ENCODE results near the gene PRR14. TPM values are rescaled to one million over a fixed set of nuclear protein-coding genes. Genes with fewer than 3 reads are reported as not detected.

Gene PRR14
- total RNA-seq, 1 donor from 2014 or later, result 27.3 TPM

DNA sequence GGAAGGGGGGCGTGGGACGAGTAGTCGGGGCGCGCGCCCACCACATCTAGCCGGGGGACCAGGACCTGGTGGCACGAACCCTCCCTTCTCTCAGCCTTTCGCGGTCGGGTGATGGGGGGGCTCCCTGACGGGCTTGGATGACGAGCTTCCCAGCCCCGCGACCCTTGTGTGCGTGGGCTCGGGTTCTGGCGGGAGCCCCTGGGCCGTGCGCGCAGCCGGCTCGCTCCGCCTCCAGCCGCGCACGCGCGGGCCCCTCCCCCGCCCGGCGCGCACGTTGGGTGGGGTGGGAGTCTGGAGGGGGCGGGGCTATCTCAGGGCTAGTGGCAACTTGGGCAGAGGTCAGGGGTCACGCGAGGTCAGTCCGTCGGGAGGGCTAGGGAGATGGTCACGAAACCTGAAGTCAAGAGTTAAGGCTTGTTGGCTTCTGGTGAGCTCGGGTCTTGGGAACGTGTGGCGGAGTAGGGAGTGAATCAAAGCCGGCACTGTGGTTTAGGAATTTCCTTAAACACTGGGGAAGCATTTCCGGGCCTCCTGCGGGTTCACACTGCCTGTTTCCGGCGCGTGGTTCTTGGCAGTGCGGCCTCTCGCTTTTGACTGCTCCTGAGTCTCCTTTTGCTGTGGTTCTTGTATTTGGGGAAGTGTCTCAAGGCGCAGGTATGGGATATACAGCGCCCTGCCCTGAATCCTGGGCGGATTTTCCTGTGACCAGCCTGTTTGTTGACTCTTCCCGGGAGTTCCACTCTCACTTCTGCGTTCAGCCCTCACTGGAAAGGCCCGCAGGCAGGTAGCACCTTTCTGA lies 48.3 kb downstream of the PRR14 start, which contains the start of gene SRCAP:
Gene SRCAP (plus strand): TSS at position 356 of the 799 bp plus-strand sequence. CDS start 1,654 bp downstream, outside the sequence.
- H3K9ac ChIP-seq (ENCODE audit: low read length), result peak within 1 kb of the TSS; percentile 98
- peaks cover 16% of the 10 kb centered on the region for H3K4me1 ChIP-seq (ENCODE audit: insufficient read depth, low read length)
- peak within 1 kb of the TSS; percentile 94 for H3K4me2 ChIP-seq (ENCODE audit: low read length)
- peaks cover 4% of the 10 kb centered on the region for H3K36me3 Mint-ChIP-seq (ENCODE audit: low read depth, unreplicated experiment)
- peaks cover 14% of the 10 kb centered on the region for H3K4me1 Mint-ChIP-seq (ENCODE audit: low read depth, unreplicated experiment)
- no peaks in the 10 kb centered on the region for H3K9me3 Mint-ChIP-seq (ENCODE audit: unreplicated experiment)
- peaks cover 18% of the 10 kb centered on the region for H3K36me3 ChIP-seq (ENCODE audit: insufficient read depth, low read length)
- TF ChIP-seq, protein P1, sequence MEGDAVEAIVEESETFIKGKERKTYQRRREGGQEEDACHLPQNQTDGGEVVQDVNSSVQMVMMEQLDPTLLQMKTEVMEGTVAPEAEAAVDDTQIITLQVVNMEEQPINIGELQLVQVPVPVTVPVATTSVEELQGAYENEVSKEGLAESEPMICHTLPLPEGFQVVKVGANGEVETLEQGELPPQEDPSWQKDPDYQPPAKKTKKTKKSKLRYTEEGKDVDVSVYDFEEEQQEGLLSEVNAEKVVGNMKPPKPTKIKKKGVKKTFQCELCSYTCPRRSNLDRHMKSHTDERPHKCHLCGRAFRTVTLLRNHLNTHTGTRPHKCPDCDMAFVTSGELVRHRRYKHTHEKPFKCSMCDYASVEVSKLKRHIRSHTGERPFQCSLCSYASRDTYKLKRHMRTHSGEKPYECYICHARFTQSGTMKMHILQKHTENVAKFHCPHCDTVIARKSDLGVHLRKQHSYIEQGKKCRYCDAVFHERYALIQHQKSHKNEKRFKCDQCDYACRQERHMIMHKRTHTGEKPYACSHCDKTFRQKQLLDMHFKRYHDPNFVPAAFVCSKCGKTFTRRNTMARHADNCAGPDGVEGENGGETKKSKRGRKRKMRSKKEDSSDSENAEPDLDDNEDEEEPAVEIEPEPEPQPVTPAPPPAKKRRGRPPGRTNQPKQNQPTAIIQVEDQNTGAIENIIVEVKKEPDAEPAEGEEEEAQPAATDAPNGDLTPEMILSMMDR (IDR thresholded peaks at IDR 0.05; ENCODE audit: insufficient read depth, low read depth, low read length), result no peak
- TF ChIP-seq EZH2 (IDR thresholded peaks at IDR 0.05; ENCODE audit: insufficient read depth, low read length), result no peak
- H3K27ac ChIP-seq (ENCODE audit: low read depth, low read length), result peak within 1 kb of the TSS; percentile 99
- no peaks in the 10 kb centered on the region for H3K27me3 ChIP-seq (ENCODE audit: insufficient read depth, low read length)
- H3K79me2 ChIP-seq (ENCODE audit: insufficient read depth, low read length), result peaks cover 44% of the 10 kb centered on the region
- H4K20me1 ChIP-seq (ENCODE audit: insufficient read depth, low read length), result peaks cover 31% of the 10 kb centered on the region
- H3K4me3 Mint-ChIP-seq (ENCODE audit: unreplicated experiment), result peak within 1 kb of the TSS; percentile 98
- DNase-seq (ENCODE audit: low read depth), result peak; percentile 59
- H3K9me3 ChIP-seq (ENCODE audit: insufficient read depth, low read depth, low read length), result no peaks in the 10 kb centered on the region
- H3K27me3 Mint-ChIP-seq (ENCODE audit: low read depth, unreplicated experiment), result no peaks in the 10 kb centered on the region
- peak within 1 kb of the TSS; percentile 78 for H3K4me3 ChIP-seq (ENCODE audit: insufficient read depth, low read depth, low read length)
- FAIRE-seq, result no peak
- H2AFZ ChIP-seq (ENCODE audit: low read depth, low read length), result peak within 1 kb of the TSS; percentile 81
- H3K27ac Mint-ChIP-seq (ENCODE audit: unreplicated experiment), result peak within 1 kb of the TSS; percentile 99

DNA sequence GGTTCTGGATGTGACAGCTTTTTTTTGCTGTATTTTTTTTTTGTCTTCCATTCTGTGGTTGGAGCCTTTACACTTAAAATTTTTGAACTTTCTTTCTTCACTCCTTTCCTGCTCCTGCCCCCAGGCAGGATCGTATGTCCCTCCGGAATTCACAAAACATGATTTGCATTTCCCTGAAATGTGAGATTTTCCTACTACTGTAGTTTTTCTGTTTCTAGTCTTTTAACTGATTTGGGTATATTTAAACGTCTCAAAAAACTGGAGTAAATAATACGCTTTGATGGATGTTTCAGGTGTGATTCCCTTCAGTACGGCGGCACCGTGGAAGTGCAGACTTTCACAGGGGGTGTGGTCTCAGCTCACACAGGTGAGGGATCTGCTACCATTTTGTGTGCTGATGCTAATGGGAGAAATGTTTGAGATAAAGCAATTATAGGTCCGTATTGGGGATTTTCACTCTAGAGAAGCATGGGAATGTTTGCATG lies 48.9 kb downstream of the PRR14 start:
- Mint-ChIP-seq H3K36me3 (ENCODE audit: low read depth, unreplicated experiment) (peaks cover 5% of the 10 kb centered on the region), H3K27me3 (ENCODE audit: low read depth, unreplicated experiment) (no peaks in the 10 kb centered on the region), H3K4me3 (ENCODE audit: unreplicated experiment) (peak overlapping the region; percentile 98), H3K27ac (ENCODE audit: unreplicated experiment) (peak overlapping the region; percentile 99), H3K4me1 (ENCODE audit: low read depth, unreplicated experiment) (peaks cover 14% of the 10 kb centered on the region), H3K9me3 (ENCODE audit: unreplicated experiment) (no peaks in the 10 kb centered on the region)
- H3K9me3 ChIP-seq (ENCODE audit: insufficient read depth, low read depth, low read length), result no peaks in the 10 kb centered on the region
- H3K4me3 ChIP-seq (ENCODE audit: insufficient read depth, low read depth, low read length), result peak overlapping the region; percentile 78
- TF ChIP-seq EZH2 (IDR thresholded peaks at IDR 0.05; ENCODE audit: insufficient read depth, low read length), result no peak
- TF ChIP-seq, protein P1 (IDR thresholded peaks at IDR 0.05; ENCODE audit: insufficient read depth, low read depth, low read length), result no peak
- peak overlapping the region; percentile 98 for H3K9ac ChIP-seq (ENCODE audit: low read length)
- H3K4me1 ChIP-seq (ENCODE audit: insufficient read depth, low read length), result peaks cover 16% of the 10 kb centered on the region
- H3K36me3 ChIP-seq (ENCODE audit: insufficient read depth, low read length), result peaks cover 24% of the 10 kb centered on the region
- H3K27me3 ChIP-seq (ENCODE audit: insufficient read depth, low read length), result no peaks in the 10 kb centered on the region
- peaks cover 37% of the 10 kb centered on the region for H4K20me1 ChIP-seq (ENCODE audit: insufficient read depth, low read length)
- DNase-seq (ENCODE audit: low read depth) (no peak), FAIRE-seq (no peak)
- peaks cover 48% of the 10 kb centered on the region for H3K79me2 ChIP-seq (ENCODE audit: insufficient read depth, low read length)
- H2AFZ ChIP-seq (ENCODE audit: low read depth, low read length), result no peak overlapping the region
- H3K27ac ChIP-seq (ENCODE audit: low read depth, low read length), result peak overlapping the region; percentile 99
- peak overlapping the region; percentile 94 for H3K4me2 ChIP-seq (ENCODE audit: low read length)

Measured in astrocyte (in vitro differentiated cells and primary cell).